Endothelial cell of umbilical vein (primary cell): ENCODE results near the gene CTIF. TPM values are rescaled to one million over a fixed set of nuclear protein-coding genes. Genes with fewer than 3 reads are reported as not detected.

Experiments used
- BruUV-seq: library from RNA; stranded (reverse); fragments of 400-500 nt; replicated peaks from 2 replicates; lab custom pipeline; 2021; lab: Mats Ljungman, UMichigan
- CTCF ChIA-PET: fragments of 300-600, 350-600 bp; sonication (Branson Sonifier 250); formaldehyde crosslinking; loops from one replicate; lab custom pipeline; 2021; ENCODE audit warnings: antibody characterized with exemption, inconsistent platforms; lab: Charles Lee
- POLR2A ChIA-PET: fragments of 300-600, 350-600 bp; sonication (Branson Sonifier 250); formaldehyde crosslinking; loops from one replicate; lab custom pipeline; 2021; ENCODE audit warnings: antibody characterized with exemption, inconsistent platforms; lab: Charles Lee
- DNase-seq: peaks from one replicate; pipeline ENCODE4 v3.0.0-alpha.2; 2011; ENCODE audit warnings: low read depth, low spot score
- FAIRE-seq: peaks from 2 replicates; lab custom pipeline; 2011; peaks lifted over from hg19 to GRCh38; lab: Jason Lieb, UNC
- H2AFZ ChIP-seq: 2 replicates; pipeline ENCODE4 v1.6.0; 2012; ENCODE audit warnings: low read depth, low read length, control low read depth, inconsistent platforms
- H3K27ac ChIP-seq: 2 replicates; pipeline ENCODE4 v1.5.1; 2011; ENCODE audit warnings: low read depth, mild to moderate bottlenecking, control low read depth, low read length, moderate library complexity; ENCODE audit not compliant: insufficient read depth
- H3K27me3 ChIP-seq, 2 experiments: 2 replicates each; pipeline versions ENCODE4 v1.6.0 to v1.6.1; 2011; ENCODE audit warnings: low read length in 2 of 2, mixed read lengths in 1 of 2; ENCODE audit not compliant: control insufficient read depth in 2 of 2, insufficient read depth in 2 of 2
- H3K36me3 ChIP-seq, 2 experiments: 2 replicates in 1 of 2; 3 replicates in 1 of 2; pipeline ENCODE4 v1.5.1; 2011; ENCODE audit warnings: low read length in 2 of 2, mild to moderate bottlenecking in 1 of 2, moderate library complexity in 1 of 2; ENCODE audit not compliant: control insufficient read depth in 2 of 2, insufficient read depth in 2 of 2; ENCODE audit errors: extremely low read depth in 1 of 2
- H3K4me1 ChIP-seq: 3 replicates; pipeline ENCODE4 v1.5.1; 2011; ENCODE audit warnings: mild to moderate bottlenecking, low read length; ENCODE audit not compliant: control insufficient read depth, insufficient read depth; ENCODE audit errors: extremely low read depth
- H3K4me2 ChIP-seq: 2 replicates; pipeline ENCODE4 v1.6.1; 2011; ENCODE audit warnings: low read length, control low read depth, mixed read lengths; ENCODE audit not compliant: insufficient read depth
- H3K4me3 ChIP-seq, 3 experiments: fragments of 200-600 bp in 1 of 3; sonication (generic), shearing (Covaris generic) in 1 of 3; replicated peaks in 1 of 3; 2 replicates each; pipeline ENCODE4 v1.5.1; 2011 to 2016; ENCODE audit warnings: control low read depth in 3 of 3, low read length in 3 of 3, mild to moderate bottlenecking in 2 of 3, inconsistent platforms in 1 of 3, low read depth in 1 of 3, moderate library complexity in 1 of 3; ENCODE audit not compliant: insufficient read depth in 1 of 3
- H3K79me2 ChIP-seq: 2 replicates; pipeline ENCODE4 v1.6.0; 2012; ENCODE audit warnings: low read length, inconsistent platforms; ENCODE audit not compliant: control insufficient read depth, insufficient read depth
- H3K9ac ChIP-seq: replicated peaks from 2 replicates; pipeline ENCODE3; 2011; ENCODE audit warnings: low read length, control low read depth; ENCODE audit not compliant: insufficient read depth; ENCODE audit errors: extremely low read depth
- H3K9me1 ChIP-seq: replicated peaks from 3 replicates; pipeline ENCODE4 v1.6.0; 2011; ENCODE audit warnings: mild to moderate bottlenecking, low read length; ENCODE audit not compliant: control insufficient read depth, insufficient read depth; ENCODE audit errors: extremely low read depth
- H3K9me3 ChIP-seq: replicated peaks from 2 replicates; pipeline ENCODE4 v1.5.1; 2012; ENCODE audit warnings: low read length, inconsistent platforms; ENCODE audit not compliant: control insufficient read depth, insufficient read depth
- H4K20me1 ChIP-seq: replicated peaks from 2 replicates; pipeline ENCODE3; 2011; ENCODE audit warnings: mild to moderate bottlenecking, low read length; ENCODE audit not compliant: control insufficient read depth, insufficient read depth; ENCODE audit errors: extremely low read depth
- EZH2 ChIP-seq: IDR thresholded peaks from 2 replicates; pipeline ENCODE4 v1.6.1; 2012; ENCODE audit warnings: borderline replicate concordance, low read depth, mild to moderate bottlenecking, moderate library complexity, low read length, inconsistent platforms; ENCODE audit not compliant: severe bottlenecking
- FOS ChIP-seq: IDR thresholded peaks from 2 replicates; pipeline ENCODE4 v1.6.1; 2011; ENCODE audit warnings: mild to moderate bottlenecking, low read length, moderate library complexity, borderline replicate concordance; ENCODE audit not compliant: insufficient read depth
- GATA2 ChIP-seq: IDR thresholded peaks from 2 replicates; pipeline ENCODE4 v1.7.0; 2011; ENCODE audit warnings: low read depth, mild to moderate bottlenecking, moderate library complexity, mixed read lengths, low read length; ENCODE audit not compliant: insufficient read length, insufficient read depth
- JUN ChIP-seq: IDR thresholded peaks from 2 replicates; pipeline ENCODE4 v1.6.1; 2011; ENCODE audit warnings: borderline replicate concordance, low read depth; ENCODE audit not compliant: insufficient read length, insufficient read depth
- MYC ChIP-seq: IDR thresholded peaks from one replicate; pipeline ENCODE4 v1.6.1; 2011; ENCODE audit warnings: mild to moderate bottlenecking, low read depth, low read length
- POLR2A ChIP-seq: IDR thresholded peaks from 2 replicates; pipeline ENCODE4 v1.6.1; 2012; ENCODE audit warnings: low read depth, mild to moderate bottlenecking, control low read depth, low read length
- POLR2AphosphoS5 ChIP-seq: IDR thresholded peaks from 2 replicates; pipeline ENCODE4 v1.6.1; 2012; ENCODE audit warnings: low read depth, mild to moderate bottlenecking, control low read depth, low read length, moderate library complexity; ENCODE audit not compliant: insufficient read depth
- dilution Hi-C: fragments of 300-500 bp; cut with MboI; formaldehyde crosslinking; loops from one replicate; pipeline ENCODE4 v1.15.0; 2019; ENCODE audit warnings: low sequenced_read_pairs; ENCODE audit not compliant: extremely low pct_ligation_motif_present
- intact Hi-C: fragments of 100-400 bp; cut with micrococcal nuclease; formaldehyde crosslinking; loops from one replicate; pipeline ENCODE4 v1.10.0; 2022
- polyA plus RNA-seq, 4 experiments: library from polyadenylated mRNA; depleted of rRNA in 3 of 4; stranded (reverse) in 3 of 4; unstranded in 1 of 4; fragments of >200 nt; gene quantifications; 2 replicates each; pipeline versions ENCODE4 v1.2.1 to v1.2.3, GENCODE V29; 2011 to 2012; ENCODE audit warnings: missing spikeins in 1 of 4
- total RNA-seq: library from RNA; stranded (reverse); gene quantifications from 2 replicates; pipeline ENCODE4 v1.2.3, GENCODE V29; 2021
- TF ChIP-seq, protein P1 (sequence below): IDR thresholded peaks from 2 replicates; pipeline ENCODE4 v1.6.1; 2011; ENCODE audit not compliant: insufficient read depth, insufficient read length
- TF ChIP-seq, protein P2 (sequence below), 2 donors: IDR thresholded peaks; 1 replicate in 1 of 2; 2 replicates in 1 of 2; pipeline ENCODE4 v1.5.1; 2011; ENCODE audit warnings: low read length in 2 of 2, mild to moderate bottlenecking in 2 of 2, moderate library complexity in 2 of 2, control low read depth in 1 of 2, inconsistent platforms in 1 of 2, low read depth in 1 of 2; ENCODE audit not compliant: insufficient read depth in 1 of 2; ENCODE audit errors: extremely low read depth in 1 of 2

CTIF gene
- total and polyA plus RNA-seq, 2 donors (not counting 3 experiments of a cell fraction or from before 2014, with no cell fraction given) = 20.9 to 57.7 TPM

DNA sequence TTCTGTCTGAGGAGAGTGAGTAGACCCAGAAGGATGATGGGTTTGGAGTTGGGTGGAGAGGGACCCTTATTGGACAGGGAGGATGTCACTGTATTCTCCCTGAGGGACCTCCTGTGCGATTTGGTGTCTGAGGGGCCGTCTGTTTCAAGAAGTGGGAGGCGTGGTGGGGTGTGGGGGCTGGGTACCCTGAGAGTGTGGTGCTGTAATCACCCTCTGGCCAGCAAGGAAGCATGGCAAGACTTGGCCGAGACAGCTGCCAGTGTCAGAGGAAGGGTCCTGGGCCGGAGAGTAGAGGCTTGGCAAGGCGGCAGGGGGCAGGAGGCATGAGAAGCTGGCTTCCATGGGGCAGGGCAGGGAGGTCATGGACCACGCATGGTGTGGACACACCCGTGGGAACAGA is 43.1 kb downstream of the CTIF start:
- H3K36me3 ChIP-seq = no peaks in the 10 kb centered on the region
- H3K9me1 ChIP-seq = no peaks in the 10 kb centered on the region
- ChIA-PET POLR2A (no interaction called here), CTCF (no interaction called here)
- H3K27ac ChIP-seq = no peak overlapping the region
- no peaks in the 10 kb centered on the region for H3K27me3 ChIP-seq
- dilution Hi-C loops (no loop called here), intact Hi-C loops (no loop called here)
- TF ChIP-seq, protein P1, sequence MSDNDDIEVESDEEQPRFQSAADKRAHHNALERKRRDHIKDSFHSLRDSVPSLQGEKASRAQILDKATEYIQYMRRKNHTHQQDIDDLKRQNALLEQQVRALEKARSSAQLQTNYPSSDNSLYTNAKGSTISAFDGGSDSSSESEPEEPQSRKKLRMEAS = no peak
- TF ChIP-seq FOS = no peak
- H4K20me1 ChIP-seq = no peaks in the 10 kb centered on the region
- no peak for DNase-seq
- no peak overlapping the region for H3K4me2 ChIP-seq
- no peak for FAIRE-seq
- peaks cover 13% of the 10 kb centered on the region for H3K79me2 ChIP-seq
- H2AFZ ChIP-seq = no peak overlapping the region
- no peaks in the 10 kb centered on the region for H3K9me3 ChIP-seq
- H3K9ac ChIP-seq = no peak overlapping the region
- BruUV-seq = no TSS peak
- H3K4me3 ChIP-seq = no peak overlapping the region
- H3K4me1 ChIP-seq = no peaks in the 10 kb centered on the region

DNA sequence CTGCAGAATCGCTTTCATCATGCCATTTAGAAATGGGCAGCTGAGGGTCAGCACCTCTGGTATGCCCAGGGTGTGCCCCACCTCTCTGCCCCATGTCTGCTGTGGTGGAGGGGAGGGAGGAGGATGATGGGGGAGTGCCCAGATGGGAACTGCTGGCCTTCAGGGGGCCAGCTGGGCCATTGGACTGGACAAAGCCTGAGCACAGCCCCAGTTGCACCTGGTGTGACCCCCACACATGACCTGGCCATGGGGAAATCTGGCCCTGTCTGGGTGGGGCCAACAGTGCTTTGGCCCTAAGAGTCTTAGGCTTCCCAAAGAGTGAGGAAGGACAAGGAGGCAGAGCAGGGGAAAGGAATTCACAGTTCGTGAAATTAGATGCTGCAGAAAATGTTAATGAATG is 44.1 kb downstream of the CTIF start:
- no TSS peak for BruUV-seq
- POLR2A ChIA-PET = no interaction called here
- Histone ChIP-seq H3K9me3 (no peaks in the 10 kb centered on the region), H3K79me2 (peaks cover 9% of the 10 kb centered on the region), H3K4me3 (no peak overlapping the region), H2AFZ (no peak overlapping the region), H3K4me1 (no peaks in the 10 kb centered on the region), H3K27me3 (no peaks in the 10 kb centered on the region), H3K9ac (no peak overlapping the region), H4K20me1 (no peaks in the 10 kb centered on the region), H3K4me2 (no peak overlapping the region), H3K36me3 (no peaks in the 10 kb centered on the region), H3K27ac (no peak overlapping the region), H3K9me1 (no peaks in the 10 kb centered on the region)
- TF ChIP-seq GATA2 (no peak), POLR2A (no peak), POLR2AphosphoS5 (no peak), FOS (no peak), JUN (no peak), MYC (no peak), EZH2 (no peak)
- TF ChIP-seq, protein P2, sequence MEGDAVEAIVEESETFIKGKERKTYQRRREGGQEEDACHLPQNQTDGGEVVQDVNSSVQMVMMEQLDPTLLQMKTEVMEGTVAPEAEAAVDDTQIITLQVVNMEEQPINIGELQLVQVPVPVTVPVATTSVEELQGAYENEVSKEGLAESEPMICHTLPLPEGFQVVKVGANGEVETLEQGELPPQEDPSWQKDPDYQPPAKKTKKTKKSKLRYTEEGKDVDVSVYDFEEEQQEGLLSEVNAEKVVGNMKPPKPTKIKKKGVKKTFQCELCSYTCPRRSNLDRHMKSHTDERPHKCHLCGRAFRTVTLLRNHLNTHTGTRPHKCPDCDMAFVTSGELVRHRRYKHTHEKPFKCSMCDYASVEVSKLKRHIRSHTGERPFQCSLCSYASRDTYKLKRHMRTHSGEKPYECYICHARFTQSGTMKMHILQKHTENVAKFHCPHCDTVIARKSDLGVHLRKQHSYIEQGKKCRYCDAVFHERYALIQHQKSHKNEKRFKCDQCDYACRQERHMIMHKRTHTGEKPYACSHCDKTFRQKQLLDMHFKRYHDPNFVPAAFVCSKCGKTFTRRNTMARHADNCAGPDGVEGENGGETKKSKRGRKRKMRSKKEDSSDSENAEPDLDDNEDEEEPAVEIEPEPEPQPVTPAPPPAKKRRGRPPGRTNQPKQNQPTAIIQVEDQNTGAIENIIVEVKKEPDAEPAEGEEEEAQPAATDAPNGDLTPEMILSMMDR (IDR thresholded peaks at IDR 0.05; ENCODE audit: extremely low read depth in 1 of 2, insufficient read depth in 1 of 2, low read depth in 1 of 2, low read length in 2 of 2) = no peak
- TF ChIP-seq, protein P1 = no peak
- CTCF ChIA-PET = no interaction called here
- intact Hi-C loops = no loop called here
- FAIRE-seq (no peak), DNase-seq (no peak)
- dilution Hi-C loops = no loop called here
